Urothelium cell line (cell line): Measurements from ENCODE around the gene ERG28.
A peak's percentile ranks its signal among the peaks of the same experiment; 100 is the strongest.
"Not testable (repeated sequence)": the region's sequence is repeated elsewhere in the genome, so short reads cannot be mapped to it uniquely, and the experiment has no call there.

ENCODE experiments used
- DNase-seq: peaks from one replicate; pipeline ENCODE4 v3.0.0; 2011; ENCODE audit warnings: low spot score, mixed read lengths
- FAIRE-seq: peaks from 2 replicates; lab custom pipeline; 2011; peaks lifted over from hg19 to GRCh38; lab: Jason Lieb, UNC

ERG28 gene

DNA sequence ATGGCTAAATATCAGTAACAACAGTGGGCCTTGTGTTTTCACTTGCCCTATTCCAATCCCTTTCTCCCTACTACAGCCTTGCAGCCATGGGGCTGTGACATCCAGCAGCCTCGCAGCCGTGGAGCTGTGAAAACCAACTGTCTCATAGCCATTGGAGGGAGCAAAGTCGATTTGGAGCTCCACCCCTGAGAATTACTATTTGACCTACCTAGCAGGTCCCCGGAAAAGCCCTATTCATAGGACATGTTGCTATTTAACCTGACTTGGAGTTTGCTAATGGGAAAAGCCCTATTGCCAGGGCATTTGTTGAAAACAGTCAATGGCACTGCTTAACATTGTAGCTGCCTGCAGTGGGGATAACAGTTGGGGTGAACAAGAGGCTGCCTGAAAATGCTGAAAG is 33.3 kb downstream of the ERG28 start:
- FAIRE-seq (no peak), DNase-seq (no peak)

DNA sequence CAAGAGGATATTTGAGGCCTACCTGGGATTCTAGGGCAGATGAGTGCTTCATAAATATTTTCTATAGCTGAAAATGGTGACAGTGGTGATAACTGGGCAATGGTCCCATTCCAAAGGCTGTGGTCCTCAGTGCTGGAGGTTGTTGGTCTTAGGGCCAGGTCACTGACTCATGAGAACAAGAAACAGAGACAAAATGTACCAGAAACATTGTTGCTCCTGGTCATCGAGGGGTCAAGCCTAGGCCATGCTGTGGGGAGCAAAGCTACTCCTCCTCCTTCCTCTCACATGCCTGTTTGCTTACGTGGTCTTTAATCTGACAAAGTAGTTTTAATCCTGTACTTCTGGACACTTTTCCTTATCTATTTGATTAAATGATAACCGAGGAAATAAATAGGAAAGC is 33.8 kb downstream of the ERG28 start:
- no peak for FAIRE-seq
- DNase-seq: no peak

DNA sequence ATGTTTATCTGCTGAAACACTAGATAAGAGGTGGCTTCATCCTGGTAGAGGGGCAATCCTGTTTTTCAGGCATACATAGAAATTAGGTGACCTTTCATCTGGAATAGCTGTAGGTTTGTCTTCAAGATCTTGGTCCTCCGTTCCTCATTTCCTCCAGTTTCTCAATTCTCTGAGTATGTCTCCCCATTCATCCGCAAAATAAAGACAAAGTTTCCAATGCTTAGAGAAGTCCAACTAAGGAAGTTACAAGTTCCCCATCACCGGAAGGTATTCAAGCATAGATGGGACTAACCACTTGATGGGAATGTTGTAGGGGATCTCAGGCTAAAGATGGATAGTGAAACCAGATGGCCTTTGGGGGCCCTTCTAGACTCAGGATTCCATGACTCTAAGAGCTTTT is 34.3 kb downstream of the ERG28 start:
- FAIRE-seq (no peak), DNase-seq (no peak)

DNA sequence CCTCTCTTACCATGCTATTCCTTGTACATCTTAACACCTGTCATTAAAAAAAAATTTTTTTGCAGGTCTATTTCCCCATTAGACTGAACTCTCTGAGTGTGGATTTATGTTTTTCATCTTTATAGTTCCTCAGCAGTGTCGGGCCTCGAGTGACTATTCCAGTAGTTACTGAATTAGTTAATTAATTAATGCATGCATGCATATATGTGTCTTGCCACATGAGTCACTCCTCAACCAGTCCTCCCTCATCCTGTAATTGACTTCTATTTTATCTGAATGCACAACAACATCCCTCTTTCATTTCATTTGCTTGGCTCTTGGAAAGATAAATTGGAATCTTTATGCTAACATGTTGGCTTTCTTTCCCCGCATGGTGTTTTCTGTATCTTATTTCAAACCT is 35.6 kb downstream of the ERG28 start:
- FAIRE-seq (no peak), DNase-seq (no peak)

DNA sequence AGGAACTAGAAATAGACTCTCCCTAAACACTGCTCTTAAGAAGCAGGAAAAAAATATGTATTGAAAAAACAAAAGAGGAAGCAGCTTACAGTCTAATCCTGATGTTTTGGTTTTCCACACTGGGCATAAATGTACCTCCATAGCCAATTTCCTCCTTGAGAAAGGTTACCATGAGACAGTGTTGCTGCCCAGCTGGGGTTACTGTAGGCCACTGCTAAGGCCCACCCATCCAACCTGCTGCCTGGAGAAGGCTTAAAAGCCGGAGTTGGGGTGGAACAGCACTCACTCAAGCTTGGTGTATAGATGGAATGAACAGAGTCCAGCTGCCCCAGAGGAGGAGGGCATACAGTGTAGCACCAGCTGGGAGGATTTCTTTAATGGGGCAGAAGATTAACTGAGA is 41.1 kb downstream of the ERG28 start:
- no peak for FAIRE-seq
- DNase-seq: no peak

DNA sequence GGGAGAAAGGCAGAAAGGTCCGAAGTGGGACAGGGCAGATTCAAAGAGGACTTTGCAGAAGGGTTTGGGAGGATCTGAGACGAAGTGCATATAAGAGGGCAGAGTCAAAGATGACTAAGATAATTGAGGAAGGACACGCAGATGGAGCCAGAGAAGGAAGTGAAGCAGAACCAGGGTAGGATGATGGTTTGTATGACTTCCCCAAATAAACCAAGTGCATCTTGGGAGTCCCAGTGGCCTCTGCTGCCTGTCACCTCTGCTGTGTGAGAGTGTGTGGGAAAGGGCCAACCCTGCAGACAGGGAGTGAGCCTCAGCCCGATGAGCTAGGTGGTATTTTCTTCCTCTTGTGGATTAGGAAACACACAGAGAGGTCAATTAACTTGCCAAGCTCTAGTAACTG is 45.5 kb downstream of the ERG28 start:
- DNase-seq: no peak
- peak; percentile 20 for FAIRE-seq

DNA sequence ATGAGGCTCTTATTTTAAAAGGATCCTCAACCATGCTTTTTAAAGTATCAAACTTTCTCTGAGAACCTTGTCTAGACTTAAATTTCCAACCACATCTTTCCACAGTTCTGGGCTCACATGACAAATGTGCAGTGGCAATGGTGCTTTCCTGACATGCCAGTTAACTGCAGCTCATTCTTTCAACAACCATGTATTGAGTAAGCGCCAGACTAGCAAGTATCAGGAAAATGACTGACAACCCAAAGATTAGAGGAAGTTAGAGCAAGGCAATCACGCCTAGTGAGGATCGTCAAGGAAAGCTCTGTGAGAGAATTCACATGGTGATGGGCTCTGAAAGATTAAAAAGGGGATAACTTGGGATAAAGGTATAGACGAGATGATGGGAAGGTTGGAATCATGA is 46.5 kb downstream of the ERG28 start:
- DNase-seq (no peak), FAIRE-seq (no peak)

DNA sequence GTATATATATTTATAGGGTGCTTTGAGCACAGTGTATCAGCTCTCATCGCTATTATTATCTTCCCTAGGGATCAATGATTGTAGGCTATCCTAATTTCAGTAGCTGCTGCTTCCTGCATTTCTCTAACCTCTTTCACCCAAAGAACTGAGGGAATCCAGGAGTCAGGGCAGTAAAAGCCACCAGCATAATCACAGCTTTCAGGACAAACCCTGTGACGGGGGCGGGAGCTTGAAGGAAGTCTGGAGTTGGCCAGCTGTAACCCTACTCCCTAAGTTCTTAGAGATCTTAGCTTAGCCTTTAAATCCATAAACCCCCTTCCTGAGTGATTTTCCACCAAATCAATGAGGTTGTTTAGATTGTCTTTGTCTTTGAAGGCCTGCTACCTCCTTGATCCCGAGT is 48.5 kb downstream of the ERG28 start:
- FAIRE-seq (no peak), DNase-seq (no peak)

DNA sequence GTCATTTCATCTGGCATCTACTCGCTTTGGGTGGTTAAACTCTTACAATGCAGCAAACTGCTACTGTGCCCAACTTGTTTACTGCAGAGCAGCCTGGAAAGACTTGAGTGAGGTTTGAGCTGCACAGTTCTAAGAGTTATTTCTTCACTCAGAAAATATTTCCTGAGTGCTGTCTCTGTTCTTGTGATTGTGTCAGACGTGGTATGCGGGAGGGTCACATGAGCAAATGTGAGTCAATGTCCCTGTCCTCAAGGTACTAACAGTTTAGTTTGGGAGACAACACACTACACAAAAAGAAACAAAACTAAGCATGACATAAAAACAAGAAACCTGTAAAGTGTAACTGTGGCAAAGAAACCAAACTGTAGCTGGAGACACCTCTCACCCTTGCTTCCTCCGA is 49.8 kb downstream of the ERG28 start:
- FAIRE-seq: no peak
- DNase-seq: no peak

DNA sequence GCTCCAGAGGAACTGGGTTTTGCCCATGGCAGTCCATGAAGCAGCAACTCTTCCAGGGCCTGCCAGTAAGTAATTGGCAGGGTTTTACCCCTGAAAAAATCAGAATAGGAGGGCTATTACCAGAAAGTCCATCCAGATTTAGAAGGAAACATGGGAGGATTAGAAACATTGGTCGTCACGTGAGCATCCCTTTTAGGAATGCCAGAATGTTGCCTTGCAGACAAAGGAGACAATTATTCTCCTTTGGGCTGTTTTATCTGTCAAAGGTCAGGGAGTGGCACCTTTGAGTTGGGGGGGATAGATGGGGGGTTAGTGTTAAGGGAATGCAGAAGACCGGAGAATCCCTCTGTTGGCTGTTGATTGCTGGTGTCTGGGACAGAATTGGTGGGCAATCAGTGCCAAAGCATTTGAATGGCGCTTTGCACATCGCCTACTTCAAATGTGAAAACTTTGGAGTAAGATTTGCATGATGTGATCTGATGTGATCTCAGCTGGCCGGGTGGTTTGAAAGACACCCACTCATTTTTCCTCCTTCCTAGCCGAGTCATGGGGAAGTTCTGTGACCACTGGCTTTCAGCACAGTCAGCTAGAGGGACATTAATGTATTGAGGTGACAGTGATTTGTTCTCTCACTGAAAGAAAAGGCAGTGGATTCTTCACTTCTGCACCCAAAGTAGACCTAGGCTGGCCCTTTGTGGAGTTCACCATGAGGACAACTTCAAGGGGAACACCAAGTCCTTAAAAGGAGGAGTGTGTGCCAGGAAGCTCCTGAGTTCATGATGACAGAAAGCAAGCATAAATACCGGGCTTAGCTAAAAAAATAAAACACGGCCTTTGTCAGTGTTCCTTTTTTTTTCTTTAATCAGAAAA is 50.8 kb downstream of the ERG28 start:
- DNase-seq (no peak), FAIRE-seq (no peak)

DNA sequence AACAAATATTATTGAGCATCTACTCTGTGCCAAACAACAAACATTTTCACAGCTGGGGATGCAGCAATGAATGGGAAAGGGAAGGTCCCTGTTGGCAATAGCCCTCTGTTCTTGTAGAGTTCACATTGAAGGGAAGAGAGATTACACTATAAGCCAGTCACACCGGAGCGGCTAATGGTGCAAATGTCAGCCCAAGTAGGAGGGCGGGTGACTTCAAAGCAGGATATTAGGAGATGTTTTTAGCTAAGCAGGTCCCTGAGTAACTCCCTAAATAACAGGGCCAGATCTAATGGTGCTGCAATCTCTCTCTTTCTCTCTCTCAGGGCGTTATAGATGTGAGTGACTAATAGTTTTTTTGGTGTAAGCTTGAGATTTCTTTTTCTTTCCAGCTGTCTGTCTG is 51.6 kb downstream of the ERG28 start:
- FAIRE-seq: no peak
- no peak for DNase-seq

DNA sequence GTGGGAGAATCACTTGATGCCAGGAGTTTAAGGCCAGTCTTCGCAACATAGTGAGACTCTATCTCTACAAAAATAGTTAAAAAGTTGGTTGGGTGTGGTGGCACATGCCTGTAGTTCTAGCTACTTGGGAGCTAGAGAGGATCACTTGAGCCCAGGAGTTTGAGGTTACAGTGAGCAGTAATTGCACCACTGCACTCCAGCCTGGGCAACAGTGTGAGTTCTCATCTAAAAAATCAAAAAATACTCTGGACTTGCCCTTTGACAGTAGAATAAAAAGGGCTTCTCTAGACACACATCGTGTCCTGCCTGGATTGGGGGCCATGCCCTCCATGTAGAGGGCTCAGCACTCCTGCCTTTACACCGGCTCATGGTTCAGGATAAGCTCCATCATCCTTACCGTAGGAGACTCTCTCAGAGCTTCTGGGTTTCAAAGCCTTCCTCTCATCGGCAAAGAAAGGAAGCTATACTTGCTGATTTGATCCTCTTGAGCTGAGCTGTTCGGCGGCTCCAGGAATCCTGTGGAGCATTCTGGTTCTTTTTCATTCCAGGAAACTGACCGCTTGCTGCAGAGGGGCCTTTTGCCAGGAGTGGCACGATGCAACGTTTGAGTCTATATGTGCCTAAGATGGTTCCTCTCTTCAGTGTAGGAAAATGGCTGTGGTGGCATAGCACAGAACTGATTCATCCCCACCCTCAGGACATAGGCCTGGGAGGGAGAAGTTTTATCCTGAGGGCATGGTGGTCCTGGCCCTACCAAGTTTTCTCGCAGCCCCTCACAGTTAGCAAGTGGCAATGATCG is 52.6 kb downstream of the ERG28 start:
- no peak for FAIRE-seq
- DNase-seq: no peak

DNA sequence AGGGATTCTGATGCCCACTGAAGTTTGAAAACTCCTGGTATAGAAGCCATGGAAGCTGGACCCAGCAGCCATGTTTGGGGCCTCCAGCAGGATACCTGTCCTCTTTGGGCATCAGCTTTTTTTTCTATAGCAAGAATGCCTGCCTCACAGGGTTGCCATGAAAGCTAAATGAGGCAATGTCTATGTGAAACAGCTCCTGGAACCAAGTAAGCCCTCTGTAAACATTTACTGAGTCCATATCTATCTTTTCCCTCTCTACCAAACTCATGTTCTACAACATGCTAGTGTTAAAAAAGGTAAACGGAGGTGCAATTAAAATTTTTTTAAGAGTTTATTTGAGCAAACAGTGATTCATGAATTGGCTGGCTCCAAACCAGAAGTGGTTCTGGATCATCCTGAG is 53.6 kb downstream of the ERG28 start:
- DNase-seq (no peak), FAIRE-seq (no peak)

DNA sequence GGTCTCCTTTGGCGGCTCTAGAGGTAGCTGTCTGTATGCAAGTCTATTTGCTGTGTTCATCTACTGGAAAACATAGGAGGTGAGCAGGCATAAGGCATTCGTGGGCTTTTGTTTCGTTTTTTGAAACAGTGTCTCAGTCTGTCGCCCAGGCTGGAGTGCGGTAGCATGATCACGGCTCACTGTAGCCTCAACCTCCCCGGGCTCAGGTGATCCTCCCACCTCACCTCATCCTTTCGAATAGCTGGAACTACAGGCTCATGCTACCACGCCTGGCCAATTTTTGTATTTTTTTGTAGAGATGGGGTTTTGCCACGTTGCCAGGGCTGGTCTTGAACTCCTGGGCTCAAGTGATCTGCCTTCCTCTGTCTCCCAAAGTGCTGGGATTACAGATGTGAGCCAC is 54.8 kb downstream of the ERG28 start:
- DNase-seq (no peak), FAIRE-seq (no peak)

DNA sequence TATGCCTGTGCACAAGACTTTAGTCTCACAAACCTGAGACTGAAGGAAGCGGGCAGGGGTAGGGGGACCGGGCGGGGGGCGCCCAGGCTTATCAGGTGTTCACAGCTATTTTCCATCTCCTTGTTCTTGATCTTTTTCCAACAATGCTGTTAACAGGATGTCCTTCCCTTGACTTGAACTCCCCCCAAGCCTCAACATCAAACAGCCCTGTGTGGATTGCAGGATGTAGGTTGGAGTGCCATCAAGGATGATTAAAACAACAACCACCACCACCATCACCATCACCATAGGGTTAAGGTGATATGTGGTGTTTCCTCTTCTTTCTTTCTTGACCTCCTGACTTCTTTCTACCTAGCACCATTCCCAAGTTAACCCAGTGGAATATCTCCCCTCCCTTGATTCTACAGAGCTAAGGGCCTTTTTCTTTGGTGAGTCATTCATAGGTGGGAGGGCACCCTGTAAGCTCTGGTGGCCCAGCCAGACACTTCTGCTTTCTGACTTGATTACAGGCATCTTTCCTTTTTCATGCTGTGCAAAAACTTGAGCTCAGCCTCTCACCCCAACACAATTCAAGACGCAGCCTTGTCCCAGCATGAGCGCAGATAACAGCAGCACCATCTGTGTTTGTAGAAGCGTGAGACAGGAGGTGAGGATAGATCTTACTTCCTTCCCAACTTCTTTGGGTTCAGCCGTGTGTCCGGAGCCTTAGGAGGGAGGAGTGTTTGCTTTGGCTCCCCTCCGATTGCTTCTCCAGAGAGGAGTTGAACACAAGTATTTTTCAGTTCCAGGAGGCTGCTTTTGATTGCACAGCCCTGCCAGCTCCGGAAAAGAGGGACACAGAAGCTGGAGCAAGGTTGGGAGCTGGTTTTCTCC is 55.5 kb downstream of the ERG28 start:
- DNase-seq (no peak), FAIRE-seq (no peak)

DNA sequence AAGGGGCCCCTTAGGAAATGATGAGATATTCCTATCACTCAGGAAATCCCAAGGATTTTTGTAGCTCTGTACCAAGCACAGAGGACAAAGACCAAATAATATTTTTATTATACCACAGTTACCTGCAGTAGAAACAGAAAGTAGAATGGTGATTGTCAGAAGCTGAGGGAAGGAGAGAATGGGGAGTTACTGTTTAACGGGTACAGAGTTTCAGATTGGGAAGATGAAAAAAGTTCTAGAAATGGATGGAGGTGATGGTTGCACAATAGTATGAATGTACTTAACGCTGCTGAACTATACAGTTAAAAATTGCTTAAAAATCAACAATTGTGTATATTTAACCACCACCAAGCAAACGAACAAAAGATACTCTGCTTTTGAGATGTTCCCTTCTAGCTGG is 58.2 kb downstream of the ERG28 start:
- no peak for FAIRE-seq
- no peak for DNase-seq

DNA sequence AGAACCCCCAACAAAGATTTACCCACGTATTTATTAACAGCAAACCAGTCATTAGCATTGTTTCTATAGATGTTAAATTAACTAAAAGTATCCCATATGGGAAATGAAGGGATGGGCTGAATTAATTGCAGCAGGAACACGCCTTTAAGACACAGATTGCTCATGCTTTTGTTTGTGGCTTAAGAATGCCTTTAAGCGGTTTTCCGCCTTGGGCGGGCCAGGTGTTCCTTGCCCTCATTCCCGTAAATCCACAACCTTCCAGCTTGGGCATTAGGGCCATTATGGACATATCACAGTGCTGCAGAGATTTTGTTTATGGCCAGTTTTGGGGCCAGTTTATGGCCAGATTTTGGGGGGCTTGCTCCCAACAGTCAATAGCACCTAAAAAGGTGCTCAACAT is 59.6 kb downstream of the ERG28 start:
- not testable (repeated sequence) for FAIRE-seq, DNase-seq

DNA sequence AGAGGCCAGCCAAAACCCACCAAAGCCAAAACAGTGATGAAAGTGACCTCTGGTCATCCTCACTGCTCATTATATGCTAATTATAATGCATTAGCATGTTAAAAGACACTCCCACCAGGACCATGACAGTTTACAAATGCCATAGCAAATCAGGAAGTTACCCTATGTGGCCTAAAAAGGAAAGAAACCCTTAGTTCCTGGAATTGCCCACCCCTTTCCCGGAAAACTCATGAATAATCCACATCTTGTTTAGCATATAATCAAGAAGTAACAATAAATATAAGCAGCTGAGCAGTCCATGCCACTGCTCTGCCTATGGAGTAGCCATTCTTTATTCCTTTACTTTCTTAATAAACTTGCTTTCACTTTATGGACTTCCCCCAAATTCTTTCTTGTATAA is 60.6 kb downstream of the ERG28 start:
- not testable (repeated sequence) for FAIRE-seq, DNase-seq
